Calu3 (cell line): ENCODE data around the gene FNDC4. TPM values are rescaled to one million over a fixed set of nuclear protein-coding genes. Genes with fewer than 3 reads are reported as not detected.

Source experiments
- BruUV-seq: library from RNA; stranded (reverse); fragments of 400-500 nt; replicated peaks from 2 replicates; lab custom pipeline; 2021; lab: Mats Ljungman, UMichigan
- CTCF ChIA-PET: fragments of 300-600 bp; sonication (Branson Sonifier 250); formaldehyde crosslinking; loops from one replicate; lab custom pipeline; 2022; ENCODE audit warnings: antibody characterized with exemption; lab: Charles Lee
- DNase-seq: peaks from one replicate; pipeline ENCODE4 v3.0.0; 2022
- H3K27ac Mint-ChIP-seq: one replicate; pipeline ENCODE4 v1.8.0; 2022; ENCODE audit warnings: mixed read lengths; ENCODE audit not compliant: unreplicated experiment
- H3K27me3 Mint-ChIP-seq: one replicate; pipeline ENCODE4 v1.8.0; 2022; ENCODE audit warnings: mixed read lengths; ENCODE audit not compliant: unreplicated experiment
- H3K36me3 Mint-ChIP-seq: one replicate; pipeline ENCODE4 v1.8.0; 2022; ENCODE audit warnings: mild to moderate bottlenecking, moderate library complexity, mixed read lengths; ENCODE audit not compliant: insufficient read depth, unreplicated experiment
- H3K4me1 Mint-ChIP-seq: one replicate; pipeline ENCODE4 v1.8.0; 2022; ENCODE audit warnings: mild to moderate bottlenecking, low read depth, mixed read lengths; ENCODE audit not compliant: unreplicated experiment
- H3K4me3 Mint-ChIP-seq: one replicate; pipeline ENCODE4 v1.8.0; 2022; ENCODE audit warnings: mild to moderate bottlenecking, low read depth, moderate library complexity, mixed read lengths; ENCODE audit not compliant: unreplicated experiment
- H3K9me3 Mint-ChIP-seq: one replicate; pipeline ENCODE4 v1.8.0; 2022; ENCODE audit warnings: low read depth, mixed read lengths; ENCODE audit not compliant: unreplicated experiment
- CTCF ChIP-seq: fragments of 200-600 bp; IDR thresholded peaks from one replicate; pipeline ENCODE4 v1.8.0; 2022; ENCODE audit warnings: antibody characterized with exemption; ENCODE audit not compliant: unreplicated experiment
- intact Hi-C: fragments of 100-400 bp; cut with micrococcal nuclease; formaldehyde crosslinking; loops from one replicate; pipeline ENCODE4 v1.10.0; 2022; ENCODE audit not compliant: unreplicated experiment
- total RNA-seq: library from RNA; stranded (reverse); gene quantifications from 2 replicates; pipeline ENCODE4 v1.2.3, GENCODE V29; 2022

The FNDC4 gene
- total RNA-seq, 1 experiment from 2014 or later, result 7.2 TPM

GRCh38 chr2:27520316-27520715 lies 25.3 kb upstream of the FNDC4 start:
- Mint-ChIP-seq H3K4me3 (no peak overlapping the region), H3K9me3 (no peaks in the 10 kb centered on the region), H3K27ac (no peak overlapping the region), H3K36me3 (peaks cover 5% of the 10 kb centered on the region), H3K4me1 (no peaks in the 10 kb centered on the region), H3K27me3 (no peaks in the 10 kb centered on the region)
- TF ChIP-seq CTCF, result no peak
- DNase-seq, result no peak
- no TSS peak for BruUV-seq
- CTCF ChIA-PET, result interaction anchor here (0.6 kb wide), 1 partner anchor 10 kb away, joined by 3 read pairs; no protein-coding TSS in a partner anchor
- intact Hi-C loops, result no loop called here

- BruUV-seq, result no TSS peak
- CTCF ChIA-PET, result interaction anchor here (0.7 kb wide), 1 partner anchor 29 kb away, joined by 6 read pairs; no protein-coding TSS in a partner anchor
- H3K36me3 Mint-ChIP-seq, result peaks cover 5% of the 10 kb centered on the region
- intact Hi-C loops, result no loop called here
- no peak overlapping the region for H3K27ac Mint-ChIP-seq
- H3K4me3 Mint-ChIP-seq, result no peak overlapping the region
- no peaks in the 10 kb centered on the region for H3K4me1 Mint-ChIP-seq
- no peaks in the 10 kb centered on the region for H3K27me3 Mint-ChIP-seq
- DNase-seq, result no peak
- TF ChIP-seq CTCF, result no peak
- no peaks in the 10 kb centered on the region for H3K9me3 Mint-ChIP-seq
Observed at GRCh38 chr2:27518782-27519113, 23.7 kb upstream of the FNDC4 start.

GRCh38 chr2:27518113-27518781 lies 23.2 kb upstream of the FNDC4 start:
- Mint-ChIP-seq H3K9me3 (no peaks in the 10 kb centered on the region), H3K27me3 (no peaks in the 10 kb centered on the region), H3K4me1 (no peaks in the 10 kb centered on the region), H3K4me3 (no peak overlapping the region), H3K27ac (no peak overlapping the region), H3K36me3 (peaks cover 5% of the 10 kb centered on the region)
- CTCF ChIA-PET, result interaction anchor here (0.7 kb wide), 1 partner anchor 28 kb away, joined by 6 read pairs; no protein-coding TSS in a partner anchor
- no peak for DNase-seq
- no TSS peak for BruUV-seq
- no peak for TF ChIP-seq CTCF
- intact Hi-C loops, result no loop called here

- intact Hi-C loops, result no loop called here
- BruUV-seq, result no TSS peak
- CTCF ChIA-PET, result no interaction called here
- Mint-ChIP-seq H3K36me3 (no peaks in the 10 kb centered on the region), H3K4me3 (no peak overlapping the region), H3K27ac (no peak overlapping the region), H3K4me1 (no peaks in the 10 kb centered on the region), H3K27me3 (no peaks in the 10 kb centered on the region), H3K9me3 (no peaks in the 10 kb centered on the region)
- no peak for TF ChIP-seq CTCF
- DNase-seq, result no peak
Observed at GRCh38 chr2:27509326-27509725, 14.3 kb upstream of the FNDC4 start.
